GM18873 (cell line): ENCODE measurements around the gene DCLRE1A.
A peak's percentile ranks its signal among the peaks of the same experiment; 100 is the strongest.

ENCODE experiments used
- ATAC-seq: cut with Tn5 transposase; IDR thresholded peaks from one replicate; pipeline ENCODE4 v1.9.1; 2021; ENCODE audit warnings: mild to moderate bottlenecking, moderate library complexity, moderate number of reproducible peaks; ENCODE audit not compliant: unreplicated experiment, low FRiP score

Gene DCLRE1A

DNA sequence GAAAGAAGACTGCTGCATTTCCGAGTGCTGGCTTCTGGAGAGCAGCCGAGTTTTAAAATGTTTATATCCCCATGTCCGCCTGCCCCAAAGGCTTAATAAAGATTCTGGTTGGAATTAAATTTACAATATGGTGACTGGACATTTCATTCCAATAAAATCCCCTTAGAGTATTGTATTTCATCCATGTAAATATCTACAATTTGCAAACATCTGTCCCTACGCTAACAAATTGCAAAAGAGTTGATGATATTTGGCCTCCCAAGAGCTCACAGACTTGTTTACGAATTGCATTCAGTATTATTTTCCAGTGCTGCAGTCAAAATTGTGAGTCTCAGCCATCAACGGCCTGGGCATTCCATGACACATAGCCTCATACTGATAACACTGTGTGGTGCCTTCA, 52.3 kb downstream of the DCLRE1A start:
- no peak for ATAC-seq

- no peak for ATAC-seq
Observed at GRCh38 chr10:113791691-113792090, 62.2 kb downstream of the DCLRE1A start.

DNA sequence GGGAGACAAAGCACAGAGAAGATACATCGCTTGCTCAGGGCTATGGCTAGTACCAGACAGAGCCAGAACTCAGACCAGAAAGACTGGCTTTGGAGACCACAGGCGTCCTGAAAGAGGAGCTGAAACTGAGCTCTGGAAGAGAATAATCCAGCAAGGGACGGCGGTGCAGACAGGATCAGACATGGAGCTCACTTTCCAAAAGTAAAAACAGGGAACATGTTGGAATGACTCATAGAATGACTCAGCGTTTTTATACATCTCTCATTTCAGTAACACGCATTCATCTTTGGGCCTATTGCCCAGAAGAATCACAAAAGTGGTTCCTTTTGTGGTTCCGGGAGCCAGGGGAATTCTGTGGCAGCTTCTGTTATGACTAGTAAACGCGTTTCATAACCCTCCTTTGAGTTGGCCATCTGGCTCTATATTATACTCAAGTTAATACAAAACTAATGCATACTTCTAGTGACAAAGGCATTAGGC, 65.2 kb downstream of the DCLRE1A start:
- ATAC-seq = peak; percentile 88
